HG03457 (cell line): ENCODE results near the gene PCDHA11.
"Not testable (repeated sequence)": the region's sequence is repeated elsewhere in the genome, so short reads cannot be mapped to it uniquely, and the experiment has no call there.

Source experiments
- ATAC-seq: cut with Tn5 transposase; IDR thresholded peaks from one replicate; pipeline ENCODE4 v1.9.1; 2021; ENCODE audit warnings: moderate number of reproducible peaks; ENCODE audit not compliant: unreplicated experiment

The PCDHA11 gene

GRCh38 chr5:140868721-140869554, at the start of gene PCDHA11:
Gene PCDHA11 (plus strand): TSS chr5:140868957. CDS start chr5:140869104, 147 bp downstream.
- ATAC-seq, result no peak

- ATAC-seq, result no peak
These were observed 47.1 kb upstream of the PCDHA11 start, which contains the start of gene PCDHA5 for GRCh38 chr5:140821375-140822280. Gene PCDHA5 (plus strand): TSS chr5:140821613.

- ATAC-seq, result no peak
These were observed 46.5 kb upstream of the PCDHA11 start for GRCh38 chr5:140822281-140822629.

GRCh38 chr5:140822969-140823368, 45.8 kb upstream of the PCDHA11 start:
- ATAC-seq, result not testable (repeated sequence)

- ATAC-seq, result no peak
These were observed 45.3 kb upstream of the PCDHA11 start for GRCh38 chr5:140823475-140823874.

GRCh38 chr5:140827704-140828361, 40.9 kb upstream of the PCDHA11 start, which contains the start of gene PCDHA6:
Gene PCDHA6 (plus strand): TSS chr5:140827960. CDS start chr5:140828092, 132 bp downstream.
- ATAC-seq, result no peak

- no peak for ATAC-seq
These were observed 40.4 kb upstream of the PCDHA11 start for GRCh38 chr5:140828362-140828737.

GRCh38 chr5:140829511-140830501, 39.0 kb upstream of the PCDHA11 start:
- ATAC-seq, result not testable (repeated sequence)

GRCh38 chr5:140833993-140834392, 34.8 kb upstream of the PCDHA11 start, which contains the start of gene PCDHA7:
Gene PCDHA7 (plus strand): TSS chr5:140834269. CDS start chr5:140834384, 115 bp downstream.
- no peak for ATAC-seq

GRCh38 chr5:140834439-140835008, 34.2 kb upstream of the PCDHA11 start:
- ATAC-seq, result not testable (repeated sequence)

- ATAC-seq, result no peak
These were observed 32.9 kb upstream of the PCDHA11 start for GRCh38 chr5:140835622-140836510.

GRCh38 chr5:140840978-140841962, 27.5 kb upstream of the PCDHA11 start, which contains the start of gene PCDHA8:
Gene PCDHA8 (plus strand): TSS chr5:140841187. CDS start chr5:140841322, 135 bp downstream.
- no peak for ATAC-seq

- ATAC-seq, result no peak
These were observed 25.7 kb upstream of the PCDHA11 start for GRCh38 chr5:140842798-140843733.

- not testable (repeated sequence) for ATAC-seq
These were observed 20.3 kb upstream of the PCDHA11 start, which contains the start of gene PCDHA9 for GRCh38 chr5:140848139-140849102. Gene PCDHA9 (plus strand): TSS chr5:140848382. CDS start chr5:140848496, 114 bp downstream.
